Parathyroid adenoma (tissue), 2 donors: Measurements from ENCODE around the gene LIN54.
"Not testable (repeated sequence)": the region's sequence is repeated elsewhere in the genome, so short reads cannot be mapped to it uniquely, and the experiment has no call there.

Source experiments
- H2AFZ ChIP-seq: fragments of 300-600 bp; sonication (generic); one replicate; pipeline ENCODE4 v1.7.0; 2017; ENCODE audit warnings: antibody characterized with exemption, mild to moderate bottlenecking
- H3K27ac ChIP-seq: fragments of 300-600 bp; sonication (generic); one replicate; pipeline ENCODE4 v1.7.0; 2017
- H3K27me3 ChIP-seq: fragments of 300-600 bp; sonication (generic); one replicate; pipeline ENCODE4 v1.7.0; 2017; ENCODE audit warnings: low read length; ENCODE audit not compliant: control insufficient read depth, insufficient read depth
- H3K36me3 ChIP-seq: fragments of 300-600 bp; sonication (generic); one replicate; pipeline ENCODE4 v1.7.0; 2017; ENCODE audit warnings: low read length; ENCODE audit not compliant: control insufficient read depth, insufficient read depth
- H3K4me1 ChIP-seq: fragments of 300-600 bp; sonication (generic); one replicate; pipeline ENCODE4 v1.7.0; 2017; ENCODE audit warnings: control low read depth
- H3K4me2 ChIP-seq: fragments of 300-600 bp; sonication (generic); one replicate; pipeline ENCODE4 v1.7.0; 2017; ENCODE audit warnings: low read length
- H3K4me3 ChIP-seq: fragments of 300-600 bp; sonication (generic); one replicate; pipeline ENCODE4 v1.7.0; 2017; ENCODE audit warnings: low read depth, low read length
- H3K79me2 ChIP-seq: fragments of 300-600 bp; sonication (generic); one replicate; pipeline ENCODE4 v1.7.0; 2017; ENCODE audit warnings: control low read depth
- H3K9ac ChIP-seq: fragments of 300-600 bp; sonication (generic); one replicate; pipeline ENCODE4 v1.7.0; 2017; ENCODE audit warnings: mild to moderate bottlenecking
- H3K9me3 ChIP-seq: fragments of 300-600 bp; sonication (generic); one replicate; pipeline ENCODE4 v1.7.0; 2017; ENCODE audit warnings: low read length; ENCODE audit not compliant: control insufficient read depth
- TF ChIP-seq, protein P1 (sequence below): fragments of 300-600 bp; sonication (generic); IDR thresholded peaks from one replicate; pipeline ENCODE4 v1.7.0; 2017; ENCODE audit warnings: antibody characterized with exemption, mild to moderate bottlenecking
- donor health status: primary hyperparathyroidism.

LIN54 gene

GRCh38 chr4:83028976-83029375 lies 18.4 kb upstream of the LIN54 start:
- H3K4me3 ChIP-seq = no peak overlapping the region
- no peaks in the 10 kb centered on the region for H3K4me1 ChIP-seq
- TF ChIP-seq, protein P1, sequence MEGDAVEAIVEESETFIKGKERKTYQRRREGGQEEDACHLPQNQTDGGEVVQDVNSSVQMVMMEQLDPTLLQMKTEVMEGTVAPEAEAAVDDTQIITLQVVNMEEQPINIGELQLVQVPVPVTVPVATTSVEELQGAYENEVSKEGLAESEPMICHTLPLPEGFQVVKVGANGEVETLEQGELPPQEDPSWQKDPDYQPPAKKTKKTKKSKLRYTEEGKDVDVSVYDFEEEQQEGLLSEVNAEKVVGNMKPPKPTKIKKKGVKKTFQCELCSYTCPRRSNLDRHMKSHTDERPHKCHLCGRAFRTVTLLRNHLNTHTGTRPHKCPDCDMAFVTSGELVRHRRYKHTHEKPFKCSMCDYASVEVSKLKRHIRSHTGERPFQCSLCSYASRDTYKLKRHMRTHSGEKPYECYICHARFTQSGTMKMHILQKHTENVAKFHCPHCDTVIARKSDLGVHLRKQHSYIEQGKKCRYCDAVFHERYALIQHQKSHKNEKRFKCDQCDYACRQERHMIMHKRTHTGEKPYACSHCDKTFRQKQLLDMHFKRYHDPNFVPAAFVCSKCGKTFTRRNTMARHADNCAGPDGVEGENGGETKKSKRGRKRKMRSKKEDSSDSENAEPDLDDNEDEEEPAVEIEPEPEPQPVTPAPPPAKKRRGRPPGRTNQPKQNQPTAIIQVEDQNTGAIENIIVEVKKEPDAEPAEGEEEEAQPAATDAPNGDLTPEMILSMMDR = no peak
- H3K27me3 ChIP-seq = no peaks in the 10 kb centered on the region
- H3K79me2 ChIP-seq = no peaks in the 10 kb centered on the region
- H3K4me2 ChIP-seq = no peak overlapping the region
- no peaks in the 10 kb centered on the region for H3K36me3 ChIP-seq
- no peaks in the 10 kb centered on the region for H3K9me3 ChIP-seq
- H2AFZ ChIP-seq = no peak overlapping the region
- H3K27ac ChIP-seq = no peak overlapping the region
- no peak overlapping the region for H3K9ac ChIP-seq

- no peaks in the 10 kb centered on the region for H3K36me3 ChIP-seq
- H3K79me2 ChIP-seq = no peaks in the 10 kb centered on the region
- no peaks in the 10 kb centered on the region for H3K4me1 ChIP-seq
- TF ChIP-seq, protein P1 = no peak
- H3K9ac ChIP-seq = no peak overlapping the region
- H3K4me3 ChIP-seq = no peak overlapping the region
- H3K27ac ChIP-seq = no peak overlapping the region
- no peaks in the 10 kb centered on the region for H3K27me3 ChIP-seq
- no peaks in the 10 kb centered on the region for H3K9me3 ChIP-seq
- no peak overlapping the region for H3K4me2 ChIP-seq
- no peak overlapping the region for H2AFZ ChIP-seq
Measured at GRCh38 chr4:83025563-83025962, 14.9 kb upstream of the LIN54 start.

DNA sequence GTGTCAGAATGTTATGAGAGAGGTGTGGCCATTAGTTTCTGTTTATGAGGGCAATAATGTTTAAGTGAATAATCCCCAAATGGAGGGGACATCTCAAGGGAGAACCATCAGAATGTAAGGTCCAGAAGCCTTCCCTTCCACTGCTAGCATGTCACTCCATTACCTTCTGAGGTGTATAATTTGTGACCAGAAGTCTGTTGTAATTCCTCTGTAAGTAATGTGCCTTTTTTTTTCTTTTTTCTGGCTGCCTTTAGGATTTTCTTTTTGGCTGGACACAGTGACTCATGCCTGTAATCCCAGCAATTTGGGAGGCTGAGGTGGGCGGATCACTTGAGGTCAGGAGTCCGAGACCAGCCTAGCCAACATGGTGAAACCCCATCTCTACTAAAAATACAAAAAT lies 13.6 kb upstream of the LIN54 start:
- Histone ChIP-seq H3K9me3 (no peaks in the 10 kb centered on the region), H3K9ac (no peak overlapping the region)

DNA sequence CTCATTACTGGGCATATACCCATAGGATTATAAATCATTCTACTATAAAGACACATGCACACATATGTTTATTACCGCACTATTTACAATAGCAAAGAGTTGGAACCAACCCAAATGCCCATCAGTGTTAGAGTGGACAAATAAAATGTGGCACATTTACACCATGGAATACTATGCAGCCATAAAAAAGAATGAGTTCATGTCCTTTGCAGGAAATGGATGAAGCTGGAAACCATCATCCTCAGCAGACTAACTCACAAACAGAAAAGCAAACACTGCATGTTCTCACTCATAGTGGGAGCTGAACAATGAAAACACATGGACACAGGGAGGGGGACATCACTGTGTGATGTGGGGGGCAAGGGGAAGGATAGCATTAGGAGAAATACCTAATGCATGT lies 13.0 kb upstream of the LIN54 start:
- not testable (repeated sequence) for H3K27me3 ChIP-seq, H2AFZ ChIP-seq, H3K79me2 ChIP-seq, H3K9ac ChIP-seq, H3K4me1 ChIP-seq, H3K9me3 ChIP-seq, H3K36me3 ChIP-seq, H3K4me2 ChIP-seq, H3K27ac ChIP-seq, H3K4me3 ChIP-seq

More for the DNA sequence above, 13.6 kb upstream of the LIN54 start:
- Histone ChIP-seq H3K4me1 (no peaks in the 10 kb centered on the region), H3K79me2 (no peaks in the 10 kb centered on the region), H2AFZ (no peak overlapping the region), H3K4me2 (no peak overlapping the region), H3K27ac (no peak overlapping the region), H3K4me3 (no peak overlapping the region), H3K36me3 (no peaks in the 10 kb centered on the region), H3K27me3 (no peaks in the 10 kb centered on the region)
- TF ChIP-seq, protein P1 = no peak

DNA sequence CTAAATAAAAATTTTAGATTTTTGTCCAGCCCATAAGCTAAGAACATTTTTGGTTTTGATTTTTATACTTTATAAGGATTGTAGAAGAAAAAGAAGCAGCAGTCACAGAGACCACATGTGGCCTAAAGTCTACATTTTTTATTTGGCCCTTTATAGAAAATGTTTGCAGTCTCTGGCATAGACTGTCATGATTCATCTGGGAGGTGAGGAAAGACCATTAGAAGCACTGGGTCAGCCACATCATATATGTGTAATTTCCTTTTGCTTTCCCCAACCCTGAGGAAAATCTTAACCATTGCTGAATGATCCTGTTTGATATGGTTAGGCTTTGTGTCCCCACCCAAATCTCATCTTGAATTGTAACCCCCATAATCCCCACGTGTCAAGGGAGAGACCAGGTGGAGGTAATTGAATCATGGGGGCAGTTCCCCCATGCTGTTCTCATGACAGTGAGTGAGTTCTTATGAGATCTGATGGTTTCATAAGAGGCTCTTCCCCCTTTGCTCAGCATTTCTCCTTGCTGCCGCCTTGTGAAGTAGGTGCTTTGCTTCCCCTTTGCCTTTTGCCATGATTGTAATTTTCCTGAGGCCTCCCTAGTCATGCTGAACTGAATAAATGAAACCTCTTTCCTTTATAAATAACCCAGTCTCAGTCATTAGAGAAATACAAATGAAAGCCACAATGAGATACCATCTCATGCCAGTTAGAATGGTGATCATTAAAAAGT lies 12.3 kb upstream of the LIN54 start:
- H3K36me3 ChIP-seq = no peaks in the 10 kb centered on the region
- H3K9ac ChIP-seq = no peak overlapping the region
- H3K4me3 ChIP-seq = no peak overlapping the region
- H2AFZ ChIP-seq = no peak overlapping the region
- H3K27ac ChIP-seq = no peak overlapping the region
- no peaks in the 10 kb centered on the region for H3K9me3 ChIP-seq
- no peaks in the 10 kb centered on the region for H3K79me2 ChIP-seq
- no peaks in the 10 kb centered on the region for H3K4me1 ChIP-seq
- H3K4me2 ChIP-seq = no peak overlapping the region
- no peaks in the 10 kb centered on the region for H3K27me3 ChIP-seq
- TF ChIP-seq, protein P1 = no peak
